ENCODE data around the gene POLRMT. TPM values are rescaled to one million over a fixed set of nuclear protein-coding genes. Genes with fewer than 3 reads are reported as not detected.
A peak's percentile ranks its signal among the peaks of the same experiment; 100 is the strongest.

Gene POLRMT
- total and polyA plus RNA-seq, 12 donors: 26.3 to 371 (median 43.8) TPM

DNA sequence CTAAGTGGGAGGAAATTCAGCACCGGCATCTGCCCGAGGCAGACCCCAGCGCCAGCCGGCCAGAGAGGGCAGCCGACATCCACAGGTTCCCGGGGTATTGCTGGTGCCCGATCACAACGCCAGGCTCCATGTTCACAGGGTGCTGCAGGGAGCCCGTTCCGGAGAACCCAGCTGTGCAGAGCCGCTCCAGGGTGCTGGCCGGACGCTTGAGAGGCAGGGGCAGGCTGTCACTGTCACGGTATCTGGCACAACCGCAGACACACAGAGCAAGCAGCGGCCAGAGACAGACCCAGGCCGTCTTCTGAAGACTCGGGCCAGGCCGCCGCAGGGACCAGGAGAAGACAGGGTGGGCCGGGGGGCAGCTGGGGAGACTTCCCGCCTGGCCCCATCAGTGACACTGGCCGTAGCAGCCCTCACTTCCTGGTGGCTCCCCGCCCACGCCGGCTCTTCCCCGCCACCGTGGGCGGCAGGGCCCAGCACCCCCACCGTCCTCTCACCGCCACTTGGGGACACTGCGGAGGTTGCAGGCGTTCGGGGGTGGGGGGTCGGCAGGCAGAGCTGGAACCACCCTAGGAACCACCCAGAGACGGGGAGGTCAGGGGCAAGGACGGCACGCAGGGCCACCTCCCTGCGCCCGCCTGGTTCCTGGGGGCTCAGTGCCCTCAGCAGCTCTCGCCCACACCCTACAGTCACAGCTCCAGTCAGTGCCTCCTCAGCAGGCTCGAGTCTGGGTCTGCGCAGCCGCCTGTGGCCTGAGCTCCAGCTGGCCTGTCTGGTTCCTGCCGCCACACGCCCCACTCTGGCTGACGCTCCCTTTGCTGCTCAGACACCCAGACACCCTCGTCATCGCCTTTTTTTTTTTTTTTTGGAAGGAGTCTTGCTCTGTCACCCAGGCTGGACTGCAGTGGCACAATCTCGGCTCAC is 25.8 kb upstream of the POLRMT start:
- peak in 4 of 7 donors; percentile 46 to 88 (median 56) for DNase-seq
- peak overlapping the region in 3 of 5 donors; percentile 31 to 97 (median 96) for H3K27ac ChIP-seq

DNA sequence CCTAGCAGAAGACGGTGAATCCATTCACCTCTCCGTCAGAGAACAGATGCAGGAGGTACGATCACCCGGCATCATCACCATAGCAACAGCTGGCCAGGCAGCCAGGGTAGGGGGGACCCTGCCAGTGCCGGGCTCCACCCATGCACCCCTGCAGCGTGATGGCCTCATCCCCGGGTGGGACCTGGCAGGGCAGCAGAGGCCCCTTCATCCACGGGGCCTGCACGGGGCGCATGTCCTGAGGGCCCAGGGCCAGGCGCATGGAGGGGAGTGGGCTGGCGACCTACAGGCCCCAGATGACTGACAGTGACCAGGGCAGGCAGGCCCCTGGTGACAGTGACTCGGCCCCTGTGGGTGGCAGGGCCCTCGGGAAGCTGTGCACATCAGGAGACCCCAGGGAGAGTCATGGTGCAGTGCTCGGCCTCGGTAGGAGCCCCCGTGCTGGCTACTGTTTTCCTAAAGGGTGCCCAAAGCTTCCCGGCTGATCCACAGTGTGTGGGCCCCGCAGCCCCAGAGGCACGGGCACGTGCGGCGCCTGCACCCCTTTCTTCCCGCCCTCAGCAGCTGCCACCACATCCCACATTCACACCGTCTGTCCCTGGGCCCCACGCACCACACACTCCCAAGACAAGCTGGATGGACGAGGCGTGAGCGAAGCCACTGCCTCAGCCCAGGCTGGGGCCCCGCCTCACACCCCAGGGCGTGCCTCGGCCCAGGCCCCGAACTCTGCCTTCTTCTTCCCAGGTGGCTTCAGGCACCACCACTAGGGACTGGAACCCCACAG is 24.9 kb upstream of the POLRMT start:
- H3K4me3 ChIP-seq: no peak overlapping the region
- peaks cover 15 to 51% of the 10 kb centered on the region in 2 donors for H3K4me1 ChIP-seq (replicated peaks in 1 of 2)
- no peaks in the 10 kb centered on the region for H3K27me3 ChIP-seq
- H3K36me3 ChIP-seq (replicated peaks in 1 of 2): peaks cover 0 to 9% of the 10 kb centered on the region in 2 donors
- DNase-seq: no peak
- intact Hi-C loops (cut with DNase I): no loop called here
- 79 to 95% (median 83%) methylated on average over 9 to 33 of the region's 33 CpGs for WGBS, 4 donors
- H3K27ac ChIP-seq: peak overlapping the region in 1 of 5 donors; percentile 97
- no peaks in the 10 kb centered on the region for H3K9me3 ChIP-seq (replicated peaks in 1 of 3)
- TF ChIP-seq, protein P1, sequence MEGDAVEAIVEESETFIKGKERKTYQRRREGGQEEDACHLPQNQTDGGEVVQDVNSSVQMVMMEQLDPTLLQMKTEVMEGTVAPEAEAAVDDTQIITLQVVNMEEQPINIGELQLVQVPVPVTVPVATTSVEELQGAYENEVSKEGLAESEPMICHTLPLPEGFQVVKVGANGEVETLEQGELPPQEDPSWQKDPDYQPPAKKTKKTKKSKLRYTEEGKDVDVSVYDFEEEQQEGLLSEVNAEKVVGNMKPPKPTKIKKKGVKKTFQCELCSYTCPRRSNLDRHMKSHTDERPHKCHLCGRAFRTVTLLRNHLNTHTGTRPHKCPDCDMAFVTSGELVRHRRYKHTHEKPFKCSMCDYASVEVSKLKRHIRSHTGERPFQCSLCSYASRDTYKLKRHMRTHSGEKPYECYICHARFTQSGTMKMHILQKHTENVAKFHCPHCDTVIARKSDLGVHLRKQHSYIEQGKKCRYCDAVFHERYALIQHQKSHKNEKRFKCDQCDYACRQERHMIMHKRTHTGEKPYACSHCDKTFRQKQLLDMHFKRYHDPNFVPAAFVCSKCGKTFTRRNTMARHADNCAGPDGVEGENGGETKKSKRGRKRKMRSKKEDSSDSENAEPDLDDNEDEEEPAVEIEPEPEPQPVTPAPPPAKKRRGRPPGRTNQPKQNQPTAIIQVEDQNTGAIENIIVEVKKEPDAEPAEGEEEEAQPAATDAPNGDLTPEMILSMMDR (IDR thresholded peaks at IDR 0.05): no peak
- TF ChIP-seq POLR2A (IDR thresholded peaks at IDR 0.05): no peak

More for the DNA sequence above, 25.8 kb upstream of the POLRMT start:
- H3K4me1 ChIP-seq (replicated peaks in 1 of 2): peaks cover 24 to 60% of the 10 kb centered on the region in 2 donors
- H3K4me3 ChIP-seq: no peak overlapping the region
- TF ChIP-seq POLR2A (IDR thresholded peaks at IDR 0.05): peak in 1 of 2 donors; percentile 12
- TF ChIP-seq, protein P1 (IDR thresholded peaks at IDR 0.05): no peak
- intact Hi-C loops (cut with DNase I): no loop called here
- no peaks in the 10 kb centered on the region for H3K9me3 ChIP-seq (replicated peaks in 1 of 3)
- H3K36me3 ChIP-seq (replicated peaks in 1 of 2): peaks cover 0 to 4% of the 10 kb centered on the region in 2 donors
- WGBS, 4 donors: 71 to 80% (median 73%) methylated on average over 13 to 50 of the region's 50 CpGs
- H3K27me3 ChIP-seq: no peaks in the 10 kb centered on the region

DNA sequence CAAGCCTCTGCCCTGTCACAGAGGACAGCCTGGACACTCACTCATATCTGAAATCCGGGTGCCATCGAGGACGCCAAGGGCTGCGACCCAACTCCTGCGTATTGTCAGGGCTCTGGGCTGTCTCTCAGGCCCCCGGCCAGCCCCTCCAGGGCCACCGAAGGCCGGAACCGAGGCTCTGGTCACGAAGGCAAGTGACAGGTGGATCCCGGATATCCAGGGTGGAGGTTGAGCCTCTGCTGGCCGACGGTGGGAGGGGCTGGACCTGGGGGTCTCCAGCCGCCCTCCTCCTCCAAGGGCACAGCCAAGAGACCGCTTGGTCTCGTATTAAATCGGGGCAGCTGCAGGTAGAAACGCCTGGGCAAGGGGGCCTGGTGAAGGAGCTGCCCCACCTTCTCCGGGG is 24.3 kb upstream of the POLRMT start:
- H3K27me3 ChIP-seq: no peaks in the 10 kb centered on the region
- no peaks in the 10 kb centered on the region for H3K9me3 ChIP-seq (replicated peaks in 1 of 3)
- H3K4me3 ChIP-seq: no peak overlapping the region
- H3K36me3 ChIP-seq (replicated peaks in 1 of 2): peaks cover 0 to 12% of the 10 kb centered on the region in 2 donors
- WGBS, 4 donors: 69 to 88% (median 80%) methylated on average over 6 to 19 of the region's 19 CpGs
- intact Hi-C loops (cut with DNase I): no loop called here
- H3K27ac ChIP-seq: peak overlapping the region in 1 of 5 donors; percentile 97
- DNase-seq: no peak
- no peak for TF ChIP-seq POLR2A (IDR thresholded peaks at IDR 0.05)
- TF ChIP-seq, protein P1 (IDR thresholded peaks at IDR 0.05): no peak
- peaks cover 15 to 51% of the 10 kb centered on the region in 2 donors for H3K4me1 ChIP-seq (replicated peaks in 1 of 2)

All from adrenal gland (tissue), 12 donors.